GM12873 (cell line): ENCODE data around the gene PRSS8.

Experiments used
- TF ChIP-seq, protein P1 (sequence below): IDR thresholded peaks from 2 replicates; pipeline ENCODE4 v1.5.1; 2012; ENCODE audit warnings: low read depth, mild to moderate bottlenecking, moderate library complexity, low read length, control low read depth; ENCODE audit not compliant: insufficient read depth; ENCODE audit errors: missing control alignments

The PRSS8 gene

GRCh38 chr16:31083081-31083480 lies 52.4 kb downstream of the PRSS8 start:
- TF ChIP-seq, protein P1, sequence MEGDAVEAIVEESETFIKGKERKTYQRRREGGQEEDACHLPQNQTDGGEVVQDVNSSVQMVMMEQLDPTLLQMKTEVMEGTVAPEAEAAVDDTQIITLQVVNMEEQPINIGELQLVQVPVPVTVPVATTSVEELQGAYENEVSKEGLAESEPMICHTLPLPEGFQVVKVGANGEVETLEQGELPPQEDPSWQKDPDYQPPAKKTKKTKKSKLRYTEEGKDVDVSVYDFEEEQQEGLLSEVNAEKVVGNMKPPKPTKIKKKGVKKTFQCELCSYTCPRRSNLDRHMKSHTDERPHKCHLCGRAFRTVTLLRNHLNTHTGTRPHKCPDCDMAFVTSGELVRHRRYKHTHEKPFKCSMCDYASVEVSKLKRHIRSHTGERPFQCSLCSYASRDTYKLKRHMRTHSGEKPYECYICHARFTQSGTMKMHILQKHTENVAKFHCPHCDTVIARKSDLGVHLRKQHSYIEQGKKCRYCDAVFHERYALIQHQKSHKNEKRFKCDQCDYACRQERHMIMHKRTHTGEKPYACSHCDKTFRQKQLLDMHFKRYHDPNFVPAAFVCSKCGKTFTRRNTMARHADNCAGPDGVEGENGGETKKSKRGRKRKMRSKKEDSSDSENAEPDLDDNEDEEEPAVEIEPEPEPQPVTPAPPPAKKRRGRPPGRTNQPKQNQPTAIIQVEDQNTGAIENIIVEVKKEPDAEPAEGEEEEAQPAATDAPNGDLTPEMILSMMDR = no peak

GRCh38 chr16:31082368-31083045 lies 53.0 kb downstream of the PRSS8 start:
- TF ChIP-seq, protein P1 = no peak
